ENCODE measurements around the gene THOP1.

GRCh38 chr19:2798158-2798685 is 12.9 kb downstream of the THOP1 start:
- TF ChIP-seq E4F1 (IDR thresholded peaks at IDR 0.05; ENCODE audit: borderline replicate concordance, partially characterized antibody): no peak
- no peak for TF ChIP-seq POLR2A (IDR thresholded peaks at IDR 0.05; ENCODE audit: low read depth, low read length)
- TF ChIP-seq BMI1 (IDR thresholded peaks at IDR 0.05; ENCODE audit: borderline replicate concordance): no peak
- TF ChIP-seq EZH2 (IDR thresholded peaks at IDR 0.05; ENCODE audit: borderline replicate concordance, control insufficient read depth, low read depth, low read length): no peak
- TF ChIP-seq CTCF (IDR thresholded peaks at IDR 0.05 in 2 of 3, conservative IDR thresholded peaks at IDR 0.05 in 1 of 3; ENCODE audit: control insufficient read depth in 2 of 3, extremely low read depth in 1 of 3, insufficient read depth in 1 of 3, low read depth in 3 of 3, low read length in 3 of 3): no peak
- TF ChIP-seq MYB (IDR thresholded peaks at IDR 0.05; ENCODE audit: borderline replicate concordance, low read depth, low read length): no peak
- no peak for TF ChIP-seq EP300 (IDR thresholded peaks at IDR 0.05; ENCODE audit: borderline replicate concordance in 1 of 2, control insufficient read depth in 1 of 2, low read depth in 2 of 2, low read length in 2 of 2)
- no peak for TF ChIP-seq RCOR1 (conservative IDR thresholded peaks at IDR 0.05; ENCODE audit: low read depth, low read length)
- no peak for TF ChIP-seq TCF7 (IDR thresholded peaks at IDR 0.05; ENCODE audit: borderline replicate concordance)
- TF ChIP-seq HCFC1 (IDR thresholded peaks at IDR 0.05; ENCODE audit: low read length): no peak
- no peak for TF ChIP-seq SP1 (IDR thresholded peaks at IDR 0.05; ENCODE audit: low read depth, low read length)
- no peak for TF ChIP-seq E2F4 (IDR thresholded peaks at IDR 0.05; ENCODE audit: low read depth, low read length)
- TF ChIP-seq KLF5 (IDR thresholded peaks at IDR 0.05; ENCODE audit: partially characterized antibody): no peak
- TF ChIP-seq ZNF274 (IDR thresholded peaks at IDR 0.05; ENCODE audit: insufficient read depth, insufficient read length): no peak

Measured in GM12878 (cell line).